Measurements from ENCODE around the gene FRMD1.
"Not testable (repeated sequence)": the region's sequence is repeated elsewhere in the genome, so short reads cannot be mapped to it uniquely, and the experiment has no call there.

The FRMD1 gene

GRCh38 chr6:168093634-168094033 lies 14.6 kb upstream of the FRMD1 start:
- DNase-seq = no peak

GRCh38 chr6:168093071-168093505 lies 14.1 kb upstream of the FRMD1 start:
- no peak for DNase-seq

GRCh38 chr6:168092541-168092940 lies 13.5 kb upstream of the FRMD1 start:
- no peak for DNase-seq

DNA sequence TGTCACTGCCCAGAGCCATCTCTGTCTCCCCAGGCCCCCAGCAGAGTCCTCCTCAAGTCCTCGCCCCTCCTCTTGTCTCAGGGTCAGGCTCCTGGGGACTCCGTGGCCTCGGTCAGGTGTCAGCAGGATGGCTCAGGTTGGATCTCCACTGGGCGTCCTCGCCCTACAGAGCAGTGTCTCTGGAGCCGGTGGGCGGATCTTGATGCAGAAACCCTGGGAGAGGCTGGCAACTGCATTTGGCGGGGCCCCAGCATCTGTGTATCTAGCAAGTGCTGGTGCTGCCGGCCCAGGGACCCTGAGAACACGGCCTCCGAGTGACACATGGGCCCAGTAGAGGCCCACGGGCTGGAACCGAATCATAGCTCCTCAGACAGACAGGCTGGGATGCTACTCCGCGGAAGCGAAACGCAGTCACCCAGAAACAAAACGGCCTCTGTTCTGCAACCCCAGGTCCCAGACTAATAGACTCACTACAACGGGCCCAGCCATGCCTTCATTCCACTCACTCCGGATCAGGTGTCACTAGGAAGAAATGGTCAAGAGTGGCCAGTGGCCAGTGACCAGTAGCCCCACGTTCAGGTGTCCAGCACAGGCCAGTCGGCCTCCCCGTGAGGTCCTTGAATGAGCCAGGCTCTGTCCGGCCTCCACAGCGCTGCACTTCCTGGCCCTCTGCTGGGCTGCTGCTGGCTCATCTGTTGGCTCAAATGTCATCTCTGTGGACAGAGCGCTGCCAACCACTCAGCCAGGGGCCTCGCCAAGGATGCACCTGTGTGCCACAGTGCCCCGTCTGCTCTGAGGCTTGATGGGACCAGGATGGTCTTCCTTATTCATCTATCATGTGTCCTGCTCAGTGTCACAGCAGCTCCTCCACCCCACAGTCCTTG lies 12.6 kb upstream of the FRMD1 start:
- peak; percentile 45 for DNase-seq

GRCh38 chr6:168090706-168091105 lies 11.7 kb upstream of the FRMD1 start:
- DNase-seq = no peak

- DNase-seq = no peak
Observed at GRCh38 chr6:168090064-168090690, 11.2 kb upstream of the FRMD1 start.

GRCh38 chr6:168089186-168090063 lies 10.4 kb upstream of the FRMD1 start:
- DNase-seq = peak; percentile 30

DNA sequence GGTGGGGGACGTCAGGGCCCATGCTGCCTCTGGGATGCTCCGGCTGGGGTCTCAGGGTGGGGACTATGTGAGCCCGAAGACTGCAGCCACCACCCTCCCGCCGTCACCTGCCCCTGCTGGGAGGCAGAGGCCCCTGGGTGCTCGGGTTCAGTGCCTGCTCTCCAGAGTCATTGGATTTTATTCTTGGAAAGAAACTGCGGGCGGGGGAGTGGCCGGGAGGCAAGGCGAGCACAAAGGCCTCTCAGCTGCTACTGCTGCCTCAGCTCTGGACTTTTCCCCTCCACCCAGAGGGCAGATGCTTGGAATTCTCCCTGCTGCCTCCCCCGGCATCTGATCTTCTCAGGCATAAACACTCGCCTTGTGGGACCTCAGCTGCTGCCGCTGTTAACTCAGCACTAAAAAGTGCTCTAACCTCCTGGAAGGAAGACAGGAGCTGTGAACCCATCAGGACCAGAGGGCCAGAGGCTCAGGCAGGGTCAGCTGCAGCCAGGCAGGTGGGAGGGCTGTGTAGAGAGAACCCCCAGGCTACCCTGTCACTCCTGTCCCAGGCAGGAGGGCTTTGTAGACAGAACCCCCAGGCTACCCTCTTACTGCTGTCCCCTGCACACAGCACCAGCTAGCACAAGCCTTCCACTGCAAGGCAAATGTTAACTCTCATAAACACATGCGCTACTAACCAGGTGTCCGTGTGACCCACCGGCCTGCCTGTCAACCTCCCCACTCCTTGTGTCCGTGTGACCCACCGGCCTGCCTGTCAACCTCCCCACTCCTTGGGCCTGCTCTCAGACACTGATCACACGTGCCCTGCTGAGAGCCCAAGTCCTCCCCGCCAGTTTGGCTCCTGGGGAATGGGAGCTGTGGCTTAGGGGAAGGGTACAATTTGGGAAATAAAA lies 9.4 kb upstream of the FRMD1 start:
- peak; percentile 26 for DNase-seq

- DNase-seq = no peak
Observed at GRCh38 chr6:168087436-168088160, 8.6 kb upstream of the FRMD1 start.

DNA sequence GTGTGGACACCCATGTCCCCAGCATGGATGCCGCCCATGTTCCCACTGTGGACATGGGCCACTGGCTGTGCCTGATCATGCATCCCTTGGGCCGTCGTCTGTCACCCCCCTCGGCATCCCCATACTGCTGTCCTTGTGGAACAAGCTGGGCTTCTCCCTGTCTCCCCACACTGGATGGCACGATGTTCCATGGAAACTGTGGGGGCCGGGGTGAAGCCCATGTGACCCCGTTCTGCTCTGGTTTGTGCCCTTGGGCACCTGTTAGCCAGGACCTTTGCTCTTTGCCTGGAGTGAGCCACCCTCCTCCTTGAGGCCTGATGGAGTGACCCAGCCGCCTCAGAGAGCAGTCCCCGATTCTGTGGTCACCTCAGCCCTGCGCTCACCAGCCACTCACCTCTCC lies 7.6 kb upstream of the FRMD1 start:
- DNase-seq = no peak

- no peak for DNase-seq
Observed at GRCh38 chr6:168086066-168086465, 7.1 kb upstream of the FRMD1 start.

DNA sequence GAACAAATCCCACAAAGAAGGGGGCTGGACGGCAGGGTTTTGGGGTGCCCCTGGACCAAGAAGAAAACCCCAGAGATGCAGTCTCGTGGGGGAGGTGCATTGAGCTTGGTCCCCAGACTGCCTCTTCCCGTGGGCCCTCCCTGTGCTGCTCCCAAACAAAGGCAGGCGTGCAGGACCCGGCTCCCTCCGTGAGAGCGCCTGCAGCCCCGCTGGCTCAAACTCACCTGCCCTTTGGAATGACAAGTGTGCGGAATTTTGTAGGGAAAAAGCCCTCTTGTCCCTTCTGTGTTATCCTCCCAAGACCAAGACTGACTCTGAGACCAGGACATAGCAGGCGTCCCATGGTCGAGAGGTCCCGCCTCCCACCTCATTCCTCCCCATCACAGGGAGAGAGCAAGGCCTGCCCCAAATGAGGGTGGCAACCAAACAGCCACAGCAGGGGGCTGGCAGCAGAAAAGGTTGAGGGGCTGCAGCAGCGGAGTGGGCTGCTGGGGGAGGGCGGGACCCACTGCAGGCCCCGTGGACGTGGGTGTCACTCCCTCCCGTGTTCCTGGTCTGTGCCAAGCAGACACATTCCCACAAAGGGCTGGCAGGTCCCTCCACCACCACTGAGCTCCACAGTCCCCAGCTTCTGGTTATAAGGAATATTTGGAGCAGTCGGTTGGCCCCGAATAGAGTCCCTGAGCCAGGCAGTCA lies 5.6 kb upstream of the FRMD1 start:
- no peak for DNase-seq

DNA sequence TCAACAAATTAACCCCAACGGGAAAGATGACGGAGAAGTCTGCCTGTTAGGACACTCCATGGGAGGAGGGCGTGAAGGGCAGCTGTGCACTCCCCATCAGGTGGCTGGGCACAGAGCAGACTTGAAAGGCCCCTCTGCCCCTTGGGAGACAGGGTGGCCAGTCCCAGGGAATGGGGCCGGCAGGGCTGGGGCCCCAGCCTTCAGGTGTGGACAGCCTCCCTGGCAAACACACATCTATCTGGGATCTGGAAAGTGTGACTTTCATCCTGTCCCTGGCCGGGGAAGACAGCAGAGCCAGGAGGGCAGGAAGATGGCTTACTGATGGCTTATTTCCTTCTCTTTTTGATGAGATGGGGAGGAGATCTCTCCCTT lies 4.5 kb upstream of the FRMD1 start:
- no peak for DNase-seq

- no peak for DNase-seq
Observed at GRCh38 chr6:168082860-168083513, 4.0 kb upstream of the FRMD1 start.

GRCh38 chr6:168081858-168082546 lies 3.0 kb upstream of the FRMD1 start:
- no peak for DNase-seq

GRCh38 chr6:168080393-168081077 lies 1.5 kb upstream of the FRMD1 start:
- DNase-seq = no peak

DNA sequence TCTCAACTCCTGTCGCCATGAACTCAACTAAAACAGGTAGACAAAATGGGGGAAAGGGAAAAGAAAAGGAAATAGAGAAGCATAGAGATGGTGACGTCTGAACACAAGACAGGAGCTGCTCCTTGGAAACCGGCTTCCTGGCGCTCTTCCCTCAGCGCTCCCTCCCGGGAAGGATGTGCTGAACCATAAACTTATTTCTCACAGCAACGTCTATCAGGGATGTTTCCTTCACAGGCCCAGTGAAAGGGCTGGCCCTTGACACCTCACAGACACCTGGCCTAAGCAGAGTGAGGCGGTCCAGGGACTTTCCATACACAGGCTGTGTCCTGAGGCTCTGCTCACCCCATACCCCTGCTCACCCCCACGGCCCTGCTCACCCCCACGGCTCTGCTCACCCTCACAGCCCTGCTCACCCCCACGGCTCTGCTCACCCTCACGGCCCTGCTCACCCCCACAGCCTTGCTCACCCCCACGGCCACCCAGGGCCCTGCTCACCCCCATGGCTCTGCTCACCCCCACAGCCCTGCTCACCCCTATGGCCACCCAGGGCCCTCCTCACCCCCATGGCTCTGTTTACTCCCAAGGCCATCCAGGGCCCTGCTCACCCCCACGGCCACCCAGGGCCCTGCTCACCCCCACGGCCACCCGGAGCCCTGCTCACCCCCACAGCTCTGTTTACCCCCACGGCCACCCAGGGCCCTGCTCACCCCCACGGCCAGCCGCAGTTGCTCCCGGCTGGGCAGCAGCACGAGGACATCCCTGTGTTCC lies 653 bp downstream of the FRMD1 start:
- DNase-seq = no peak

- not testable (repeated sequence) for DNase-seq
Observed at GRCh38 chr6:168077401-168077800, 1.6 kb downstream of the FRMD1 start.

All from NCI-H510A (cell line).